Activated effector memory CD4-positive, alpha-beta T cell treated with Interleukin-2 at 50 U/mL for 16 hours (primary cell): ENCODE results near the gene CRY1.
A peak's percentile ranks its signal among the peaks of the same experiment; 100 is the strongest.

Experiments
- DNase-seq: peaks from one replicate; pipeline ENCODE4 v3.0.0-alpha.2; 2020

Gene CRY1

DNA sequence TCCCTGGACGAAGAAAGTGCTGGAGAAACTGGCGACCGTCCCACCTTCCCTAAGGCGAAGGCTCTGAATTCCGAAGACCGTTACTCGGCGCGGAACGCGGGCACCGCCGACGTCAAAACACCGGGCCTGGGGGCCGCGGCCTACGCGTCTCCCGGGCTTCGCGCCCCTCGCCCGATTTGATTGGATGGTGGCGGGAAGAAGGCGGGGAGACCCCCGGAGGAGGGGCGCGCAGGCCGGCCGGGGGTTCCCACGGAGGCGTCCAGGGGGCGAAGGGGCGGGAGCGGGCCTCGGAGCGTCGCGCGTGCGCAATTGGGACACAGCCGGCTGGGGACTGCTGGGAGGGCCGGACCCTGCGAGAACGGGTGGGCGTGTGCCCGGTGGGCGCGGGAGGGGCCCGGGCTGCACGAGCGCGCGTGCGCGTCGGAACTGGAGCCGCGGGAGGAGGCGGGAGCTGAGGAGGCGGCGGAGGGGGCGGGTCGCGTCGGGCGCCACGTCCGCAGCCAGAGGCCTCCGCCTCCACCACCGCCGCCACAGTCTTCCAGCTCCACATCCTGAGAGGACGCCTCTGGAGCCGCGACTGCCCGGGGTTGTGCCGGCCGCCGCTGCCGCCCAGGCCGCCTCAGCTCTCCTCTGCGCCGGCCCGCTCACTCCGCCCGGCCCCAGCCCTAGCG, 137.8 kb downstream of the CRY1 start, which contains the start of gene TMEM263:
TSS of gene TMEM263 (plus strand) at position 531 of the 671 bp plus-strand sequence. CDS start 11,210 bp downstream, outside the sequence.
- DNase-seq = peak; percentile 87

GRCh38 chr12:106954462-106955376, 138.6 kb downstream of the CRY1 start:
- DNase-seq = peak; percentile 9

DNA sequence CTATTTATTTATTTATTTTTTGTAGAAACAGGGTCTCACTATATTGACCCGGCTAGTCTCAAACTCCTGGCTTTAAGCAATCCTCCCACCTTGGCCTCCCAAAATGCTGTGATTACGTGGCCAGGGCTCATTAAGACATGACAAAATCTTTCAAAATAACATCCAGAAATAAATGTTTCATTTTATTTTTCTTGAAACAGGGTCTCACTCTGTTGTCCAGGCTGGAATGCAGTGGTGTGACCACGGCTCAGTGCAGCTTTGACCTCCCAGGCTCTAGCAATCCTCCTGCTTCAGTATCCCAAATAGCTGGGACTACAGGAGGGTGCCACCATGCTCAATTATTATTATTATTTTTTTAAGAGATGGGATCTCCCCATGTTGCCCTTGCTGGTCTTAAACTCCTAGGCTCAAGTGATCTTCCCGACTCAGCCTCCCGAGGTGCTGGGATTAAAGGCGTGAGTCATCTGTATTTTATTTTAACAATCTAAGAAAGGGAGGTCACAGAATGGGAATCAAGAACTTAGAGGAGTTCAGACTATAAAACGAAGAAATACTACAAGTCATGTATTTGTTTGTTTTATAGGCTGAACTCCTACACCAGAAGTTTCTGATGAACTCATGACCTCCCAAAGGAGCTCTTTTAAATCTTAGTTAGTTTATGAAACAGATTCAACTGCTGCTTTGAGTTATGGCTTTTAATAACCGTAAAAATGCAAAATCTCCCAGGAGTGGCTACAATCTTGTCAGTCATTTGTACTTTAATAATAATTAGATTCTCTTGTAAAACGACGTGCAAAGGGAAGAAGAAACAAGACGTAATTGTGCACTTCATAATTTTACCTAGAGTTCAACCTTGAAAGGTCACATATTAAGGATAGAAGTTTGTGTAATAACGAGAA, 139.7 kb downstream of the CRY1 start:
- no peak for DNase-seq

- DNase-seq = no peak
Observed at GRCh38 chr12:106950591-106950990, 142.8 kb downstream of the CRY1 start.

GRCh38 chr12:106947461-106947860, 145.9 kb downstream of the CRY1 start:
- no peak for DNase-seq

GRCh38 chr12:106945261-106945851, 148.0 kb downstream of the CRY1 start:
- no peak for DNase-seq

- no peak for DNase-seq
Observed at GRCh38 chr12:106942775-106943174, 150.6 kb downstream of the CRY1 start.

GRCh38 chr12:106941481-106942156, 151.7 kb downstream of the CRY1 start:
- no peak for DNase-seq
